Measurements from ENCODE around the gene KAZALD1. TPM values are rescaled to one million over a fixed set of nuclear protein-coding genes. Genes with fewer than 3 reads are reported as not detected.

Gene KAZALD1
- total RNA-seq, 4 donors from 2014 or later: 1.0 to 4.0 (median 2.6) TPM

DNA sequence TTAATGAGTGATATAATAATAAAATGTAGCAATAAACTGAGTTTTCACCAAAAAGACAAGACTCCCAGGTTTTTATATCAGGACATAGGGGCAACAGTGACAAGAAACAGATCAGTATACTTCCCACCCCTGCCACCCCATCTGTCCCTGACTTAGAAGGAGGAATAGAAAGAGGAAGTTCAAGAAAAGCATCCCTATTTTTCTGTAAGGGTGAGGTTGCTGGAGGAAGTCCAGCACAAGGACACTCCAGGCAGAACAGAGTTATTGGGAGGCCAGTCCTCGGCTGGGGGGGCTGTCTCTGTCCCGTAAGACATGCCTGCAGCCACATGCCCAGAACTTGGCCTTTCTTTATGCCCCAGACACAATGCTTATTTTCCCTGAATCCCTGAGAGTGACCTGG is 52.9 kb downstream of the KAZALD1 start:
- H3K36me3 ChIP-seq: no peaks in the 10 kb centered on the region
- no peak overlapping the region for H3K27ac ChIP-seq (replicated peaks in 1 of 4)
- H3K27me3 ChIP-seq: peaks cover 0 to 85% (median 1%) of the 10 kb centered on the region in 4 donors
- DNase-seq (ENCODE audit: extremely low spot score): no peak
- TF ChIP-seq POLR2AphosphoS5 (IDR thresholded peaks at IDR 0.05): no peak
- TF ChIP-seq EP300 (IDR thresholded peaks at IDR 0.05): no peak
- H3K4me3 ChIP-seq: no peak overlapping the region
- H3K9me3 ChIP-seq: no peaks in the 10 kb centered on the region
- no peaks in the 10 kb centered on the region for H3K4me1 ChIP-seq
- intact Hi-C loops (cut with DNase I): no loop called here
- no CpG with 5 or more reads among the region's 2 CpGs for WGBS

Other genes starting within 250 kb of the KAZALD1 start
- gene SLF2, start 149.0 kb upstream of the KAZALD1 start, total RNA-seq: 10 to 100 TPM; 19.1 to 34.1 (median 20.8) TPM
- 1 to 10 TPM in 3 of 4 donors, under 1 TPM in 1; 0.66 to 2.5 (median 1.4) TPM for gene SEMA4G, start 92.5 kb upstream of the KAZALD1 start, total RNA-seq
- gene MRPL43, start 74.5 kb upstream of the KAZALD1 start, total RNA-seq: 10 to 100 TPM; 54.4 to 98.8 (median 82.4) TPM
- gene TWNK, start 74.4 kb upstream of the KAZALD1 start, total RNA-seq: 10 to 100 TPM in 2 of 4 donors, 1 to 10 TPM in 2; 3.7 to 11.1 (median 9.0) TPM
- gene LZTS2, start 62.2 kb upstream of the KAZALD1 start, total RNA-seq: 100 to 1,000 TPM in 3 of 4 donors, 10 to 100 TPM in 1; 90.5 to 209 (median 162) TPM
- under 1 TPM; under 0.01 to 0.75 (median 0.39) TPM for gene PDZD7, start 30.9 kb upstream of the KAZALD1 start, total RNA-seq
- 10 to 100 TPM; 40.9 to 95.5 (median 76.1) TPM for gene SFXN3, start 30.8 kb upstream of the KAZALD1 start, total RNA-seq
- not detected for gene TLX1, start 69.3 kb downstream of the KAZALD1 start, total RNA-seq
- gene LBX1, start 167.5 kb downstream of the KAZALD1 start, total RNA-seq: not detected